Stomach (tissue), 9 donors: Measurements from ENCODE around the gene PTPRG. TPM values are rescaled to one million over a fixed set of nuclear protein-coding genes. Genes with fewer than 3 reads are reported as not detected.

Source experiments
- DNase-seq, 2 donors: peaks; one replicate each; pipeline versions ENCODE4 v3.0.0 to v3.0.0-alpha.2; 2013 to 2019
- H3K27ac ChIP-seq, 5 donors: fragments of 200-600 bp in 4 of 5; sonication (generic) in 4 of 5; one replicate each; pipeline ENCODE4 v1.5.1; 2013 to 2019; ENCODE audit warnings: mild to moderate bottlenecking in 1 of 5, moderate library complexity in 1 of 5
- H3K27me3 ChIP-seq, 3 donors: fragments of 200-600 bp; sonication (generic); one replicate each; pipeline ENCODE4 v1.5.1; 2017 to 2019; ENCODE audit warnings: mixed run types in 1 of 3
- H3K36me3 ChIP-seq, 4 donors: fragments of 200-600 bp; sonication (generic); 1 replicate in 3 of 4; 2 replicates in 1 of 4; pipeline ENCODE4 v1.5.1; 2016 to 2019
- H3K4me1 ChIP-seq, 4 donors: fragments of 200-600 bp; sonication (generic); one replicate each; pipeline ENCODE4 v1.5.1; 2016 to 2019
- H3K4me3 ChIP-seq, 4 donors: fragments of 200-600 bp; sonication (generic) in 3 of 4; one replicate each; pipeline ENCODE4 v1.5.1; 2016 to 2019; ENCODE audit warnings: mild to moderate bottlenecking in 1 of 4
- H3K9me3 ChIP-seq, 4 donors: fragments of 200-600 bp; sonication (generic); one replicate each; pipeline ENCODE4 v1.5.1; 2016 to 2019
- CTCF ChIP-seq, 7 experiments: fragments of 450-650 bp in 4 of 7; fragments of 200-600 bp in 3 of 7; sonication (generic) in 3 of 7; IDR thresholded peaks; one replicate each; pipeline ENCODE4 v1.5.1; 2016 to 2019; ENCODE audit warnings: antibody characterized with exemption in 7 of 7, control low read depth in 2 of 7, mild to moderate bottlenecking in 1 of 7
- EP300 ChIP-seq: sonication (generic); formaldehyde crosslinking; IDR thresholded peaks from one replicate; pipeline ENCODE4 v1.6.1; 2017; ENCODE audit warnings: antibody characterized with exemption
- POLR2A ChIP-seq, 4 donors: fragments of 450-650 bp; IDR thresholded peaks; one replicate each; pipeline ENCODE4 v1.6.1; 2016; ENCODE audit warnings: antibody characterized with exemption in 4 of 4, control low read depth in 2 of 4, mild to moderate bottlenecking in 1 of 4, moderate library complexity in 1 of 4
- POLR2AphosphoS5 ChIP-seq, 3 donors: sonication (generic); formaldehyde crosslinking; IDR thresholded peaks; one replicate each; pipeline ENCODE4 v1.6.1; 2016; ENCODE audit warnings: antibody characterized with exemption in 3 of 3
- WGBS, 5 donors: extraction: QIAGEN DNeasy Blood & Tissue Kit in 3 of 5; methylation state at CpG; one replicate each; pipeline versions ENCODE4 v1.1.5 to v1.1.7; 2013 to 2018; 5-methylcytosine and 5-hydroxymethylcytosine counted together
- intact Hi-C: fragments of 100-400 bp; cut with DNase I; formaldehyde crosslinking; loops from one replicate; pipeline ENCODE4 v1.15.1; 2023; ENCODE audit warnings: low total_unique reads
- polyA plus RNA-seq, 3 donors: library from polyadenylated mRNA; stranded (reverse); fragments of 200-250 nt; gene quantifications; one replicate each; pipeline ENCODE4 v1.2.3, GENCODE V29; 2013
- total RNA-seq, 5 donors: library from RNA; depleted of rRNA; stranded (reverse); fragments of >200 nt; gene quantifications; one replicate each; pipeline versions ENCODE4 v1.1.0 to v1.2.3, GENCODE V29; 2014 to 2016
- donor health status: healthy with polysubstance abuse.
- donor health status: Bipolar disorder and iron deficiency.
- donor health status: healthy.

PTPRG gene
- total and polyA plus RNA-seq, 8 donors: 2.4 to 96.0 (median 22.0) TPM

GRCh38 chr3:61857297-61857696, 295.9 kb downstream of the PTPRG start:
- no peak overlapping the region for H3K27ac ChIP-seq
- no peaks in the 10 kb centered on the region for H3K9me3 ChIP-seq
- DNase-seq: no peak
- intact Hi-C loops: no loop called here
- H3K27me3 ChIP-seq: no peaks in the 10 kb centered on the region
- H3K4me1 ChIP-seq: peaks cover 0 to 8% (median 0%) of the 10 kb centered on the region in 4 donors
- H3K4me3 ChIP-seq: no peak overlapping the region
- 76 to 86% (median 80%) methylated on average over 2 of the region's 2 CpGs for WGBS, 5 donors
- H3K36me3 ChIP-seq: no peaks in the 10 kb centered on the region
- TF ChIP-seq EP300: no peak
- TF ChIP-seq POLR2A (IDR thresholded peaks at IDR 0.05): no peak
- no peak for TF ChIP-seq CTCF (IDR thresholded peaks at IDR 0.05)
- TF ChIP-seq POLR2AphosphoS5 (IDR thresholded peaks at IDR 0.05): no peak

GRCh38 chr3:61858054-61858453, 296.7 kb downstream of the PTPRG start:
- Histone ChIP-seq H3K27ac (no peak overlapping the region), H3K36me3 (no peaks in the 10 kb centered on the region), H3K27me3 (no peaks in the 10 kb centered on the region), H3K4me3 (no peak overlapping the region), H3K4me1 (peaks cover 0 to 16% (median under 1%) of the 10 kb centered on the region in 4 donors), H3K9me3 (no peaks in the 10 kb centered on the region)
- DNase-seq: peak in 1 of 2 donors; percentile 46
- TF ChIP-seq POLR2A (IDR thresholded peaks at IDR 0.05) (no peak), CTCF (IDR thresholded peaks at IDR 0.05) (peak in 4 of 7 experiments; percentile 26 to 43 (median 36))
- intact Hi-C loops: no loop called here
- WGBS, 5 donors: 1 to 7% (median 3%) methylated on average over 2 of the region's 2 CpGs

GRCh38 chr3:61861410-61861809, 300.0 kb downstream of the PTPRG start:
- intact Hi-C loops: loop anchor here (10.0 kb wide), 1 partner anchor 323 kb away; no protein-coding TSS in a partner anchor
- Histone ChIP-seq H3K9me3 (no peaks in the 10 kb centered on the region), H3K4me1 (peaks cover 0 to 35% (median 3%) of the 10 kb centered on the region in 4 donors), H3K4me3 (no peak overlapping the region), H3K27me3 (no peaks in the 10 kb centered on the region), H3K36me3 (no peaks in the 10 kb centered on the region), H3K27ac (no peak overlapping the region)
- DNase-seq: no peak
- no peak for TF ChIP-seq POLR2AphosphoS5 (IDR thresholded peaks at IDR 0.05)
- TF ChIP-seq CTCF (IDR thresholded peaks at IDR 0.05): no peak
- TF ChIP-seq POLR2A (IDR thresholded peaks at IDR 0.05): no peak
- no peak for TF ChIP-seq EP300
- 93 to 98% (median 95%) methylated on average over 1 of the region's 1 CpG for WGBS, 5 donors

- intact Hi-C loops: loop anchor here (10.0 kb wide), 1 partner anchor 322 kb away; no protein-coding TSS in a partner anchor
- no peak for TF ChIP-seq POLR2AphosphoS5 (IDR thresholded peaks at IDR 0.05)
- TF ChIP-seq EP300: no peak
- TF ChIP-seq CTCF (IDR thresholded peaks at IDR 0.05): no peak
- TF ChIP-seq POLR2A (IDR thresholded peaks at IDR 0.05): no peak
- H3K27me3 ChIP-seq: no peaks in the 10 kb centered on the region
- WGBS, 5 donors: 74 to 89% (median 85%) methylated on average over 7 of the region's 7 CpGs
- H3K9me3 ChIP-seq: no peaks in the 10 kb centered on the region
- no peak overlapping the region for H3K27ac ChIP-seq
- peaks cover 0 to 35% (median 3%) of the 10 kb centered on the region in 4 donors for H3K4me1 ChIP-seq
- no peak for DNase-seq
- H3K4me3 ChIP-seq: no peak overlapping the region
- H3K36me3 ChIP-seq: no peaks in the 10 kb centered on the region
These were observed 301.4 kb downstream of the PTPRG start for GRCh38 chr3:61862614-61863289.
